Measurements from ENCODE around the gene CD40LG.
A peak's percentile ranks its signal among the peaks of the same experiment; 100 is the strongest.

The CD40LG gene

DNA sequence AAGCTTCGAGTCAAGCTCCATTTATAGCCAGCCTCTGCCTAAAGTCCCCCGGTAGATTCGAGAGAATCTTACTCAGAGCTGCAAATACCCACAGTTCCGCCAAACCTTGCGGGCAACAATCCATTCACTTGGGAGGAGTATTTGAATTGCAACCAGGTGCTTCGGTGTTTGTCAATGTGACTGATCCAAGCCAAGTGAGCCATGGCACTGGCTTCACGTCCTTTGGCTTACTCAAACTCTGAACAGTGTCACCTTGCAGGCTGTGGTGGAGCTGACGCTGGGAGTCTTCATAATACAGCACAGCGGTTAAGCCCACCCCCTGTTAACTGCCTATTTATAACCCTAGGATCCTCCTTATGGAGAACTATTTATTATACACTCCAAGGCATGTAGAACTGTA lies 11.2 kb downstream of the CD40LG start:
- no peak for TF ChIP-seq JUND (IDR thresholded peaks at IDR 0.05; ENCODE audit: low read depth)
- no peak for DNase-seq (ENCODE audit: low read depth in 1 of 2, low spot score in 1 of 2)
- in situ Hi-C loops (cut with HindIII; ENCODE audit: low pct_unique_long_range_greater_than_20kb, low sequenced_read_pairs) = no loop called here

DNA sequence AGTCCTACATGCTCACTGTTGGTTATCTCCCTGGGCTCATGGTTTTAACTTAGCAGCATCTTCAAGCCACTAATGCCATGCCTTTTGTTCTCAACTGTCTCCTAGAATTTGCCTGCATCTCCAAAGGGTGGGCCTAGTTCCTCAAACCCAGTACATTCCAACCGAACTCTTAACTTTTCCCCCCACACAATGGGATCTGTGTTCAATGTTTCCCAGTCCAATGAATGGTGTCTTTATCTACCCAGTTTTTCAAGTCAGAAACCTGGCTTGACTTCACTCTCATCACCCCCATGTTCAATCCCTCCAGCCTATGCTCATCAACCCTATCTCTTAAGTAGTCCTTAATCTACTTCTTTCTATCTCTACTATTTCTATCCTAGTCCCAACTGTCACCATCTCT lies 12.9 kb downstream of the CD40LG start:
- TF ChIP-seq JUND (IDR thresholded peaks at IDR 0.05; ENCODE audit: low read depth) = no peak
- in situ Hi-C loops (cut with HindIII; ENCODE audit: low pct_unique_long_range_greater_than_20kb, low sequenced_read_pairs) = no loop called here
- DNase-seq (ENCODE audit: low read depth in 1 of 2, low spot score in 1 of 2) = no peak

GRCh38 chrX:136662104-136662503 lies 14.1 kb downstream of the CD40LG start:
- in situ Hi-C loops (cut with HindIII; ENCODE audit: low pct_unique_long_range_greater_than_20kb, low sequenced_read_pairs) = no loop called here
- TF ChIP-seq JUND (IDR thresholded peaks at IDR 0.05; ENCODE audit: low read depth) = no peak
- DNase-seq (ENCODE audit: low read depth in 1 of 2, low spot score in 1 of 2) = no peak

- no peak for DNase-seq (ENCODE audit: low read depth in 1 of 2, low spot score in 1 of 2)
- in situ Hi-C loops (cut with HindIII; ENCODE audit: low pct_unique_long_range_greater_than_20kb, low sequenced_read_pairs) = no loop called here
Observed at GRCh38 chrX:136662976-136663375, 15.0 kb downstream of the CD40LG start.

GRCh38 chrX:136665258-136665900 lies 17.4 kb downstream of the CD40LG start:
- in situ Hi-C loops (cut with HindIII; ENCODE audit: low pct_unique_long_range_greater_than_20kb, low sequenced_read_pairs) = no loop called here
- no peak for TF ChIP-seq JUND (IDR thresholded peaks at IDR 0.05; ENCODE audit: low read depth)
- DNase-seq (ENCODE audit: low read depth in 1 of 2, low spot score in 1 of 2) = no peak

More at GRCh38 chrX:136662976-136663375, 15.0 kb downstream of the CD40LG start:
- TF ChIP-seq JUND (IDR thresholded peaks at IDR 0.05; ENCODE audit: low read depth) = no peak

- in situ Hi-C loops (cut with HindIII; ENCODE audit: low pct_unique_long_range_greater_than_20kb, low sequenced_read_pairs) = no loop called here
- no peak for TF ChIP-seq JUND (IDR thresholded peaks at IDR 0.05; ENCODE audit: low read depth)
- no peak for DNase-seq (ENCODE audit: low read depth in 1 of 2, low spot score in 1 of 2)
Observed at GRCh38 chrX:136666088-136666487, 18.1 kb downstream of the CD40LG start.

DNA sequence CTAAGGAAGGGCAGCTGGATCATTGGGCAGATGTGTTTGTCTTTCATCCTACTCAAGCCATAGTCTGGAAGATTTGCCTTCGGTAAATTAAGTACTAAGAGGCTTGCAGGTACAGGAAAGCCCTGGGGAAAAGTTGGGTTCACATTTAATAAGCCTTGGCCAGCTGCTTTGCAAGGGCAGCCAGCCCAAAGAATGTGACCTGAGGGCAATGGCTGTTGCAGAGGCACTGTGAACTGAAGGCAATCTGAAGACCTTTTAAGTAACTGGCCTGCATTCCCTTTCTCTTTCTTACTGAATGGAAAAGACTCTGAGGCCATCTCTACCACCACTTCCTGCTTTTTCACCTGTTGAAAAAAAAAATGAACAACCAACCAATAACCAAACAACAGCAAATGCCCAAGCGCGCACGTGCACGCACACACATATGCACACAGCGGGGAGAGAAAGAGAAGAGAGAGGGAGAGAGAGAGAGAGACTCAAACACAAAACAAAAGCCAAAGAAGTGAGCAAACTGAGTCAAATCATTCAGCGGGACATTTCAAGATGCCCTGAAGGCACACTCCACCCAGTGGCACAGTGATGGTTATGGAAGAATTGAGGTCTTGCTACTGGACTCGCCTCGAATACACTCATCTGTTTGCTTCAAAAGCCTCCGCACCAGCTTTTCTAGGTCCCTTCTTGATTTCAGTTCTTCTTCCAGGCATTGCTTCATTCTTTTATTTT lies 19.6 kb downstream of the CD40LG start:
- in situ Hi-C loops (cut with HindIII; ENCODE audit: low pct_unique_long_range_greater_than_20kb, low sequenced_read_pairs) = no loop called here
- no peak for TF ChIP-seq JUND (IDR thresholded peaks at IDR 0.05; ENCODE audit: low read depth)
- peak; percentile 0 to 43 for DNase-seq (ENCODE audit: low read depth in 1 of 2, low spot score in 1 of 2)

- in situ Hi-C loops (cut with HindIII; ENCODE audit: low pct_unique_long_range_greater_than_20kb, low sequenced_read_pairs) = no loop called here
- TF ChIP-seq JUND (IDR thresholded peaks at IDR 0.05; ENCODE audit: low read depth) = no peak
- no peak for DNase-seq (ENCODE audit: low read depth in 1 of 2, low spot score in 1 of 2)
Observed at GRCh38 chrX:136671006-136671610, 23.1 kb downstream of the CD40LG start.

DNA sequence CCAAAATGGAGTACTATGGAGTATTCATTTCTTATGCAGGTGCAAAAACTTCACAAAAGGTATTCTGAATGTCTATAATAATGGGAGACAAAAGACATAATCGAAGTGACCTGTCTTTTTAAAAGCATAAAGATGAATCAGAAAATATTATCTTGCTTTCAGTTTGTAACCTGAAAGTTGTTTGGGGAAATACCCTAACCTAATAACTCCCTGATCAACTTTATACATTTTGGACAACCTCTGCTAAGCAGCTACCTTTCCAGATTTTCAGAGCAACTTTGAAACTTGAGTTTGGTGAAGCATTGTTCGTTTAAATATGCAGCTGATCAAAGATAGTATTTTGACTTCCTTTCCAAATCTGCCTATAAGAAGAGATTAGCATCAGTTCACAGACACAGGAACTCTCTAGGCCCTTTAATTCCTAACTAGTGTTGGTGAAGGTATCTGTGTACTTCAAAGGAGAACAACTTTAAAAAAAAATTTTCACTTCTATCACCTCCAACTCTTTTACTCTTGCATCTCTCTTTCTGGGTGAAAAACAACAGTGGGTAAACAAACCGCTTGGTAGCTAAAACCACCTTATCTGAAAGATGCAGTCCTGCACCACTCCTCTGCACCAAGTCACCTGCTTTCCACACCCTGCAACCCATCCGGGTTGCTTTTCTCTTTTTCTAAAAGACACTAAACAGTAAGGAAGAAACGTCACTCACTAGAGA lies 26.5 kb downstream of the CD40LG start:
- no peak for TF ChIP-seq JUND (IDR thresholded peaks at IDR 0.05; ENCODE audit: low read depth)
- in situ Hi-C loops (cut with HindIII; ENCODE audit: low pct_unique_long_range_greater_than_20kb, low sequenced_read_pairs) = no loop called here
- no peak for DNase-seq (ENCODE audit: low read depth in 1 of 2, low spot score in 1 of 2)

GRCh38 chrX:136679531-136679930 lies 31.6 kb downstream of the CD40LG start:
- TF ChIP-seq JUND (IDR thresholded peaks at IDR 0.05; ENCODE audit: low read depth) = no peak
- DNase-seq (ENCODE audit: low read depth in 1 of 2, low spot score in 1 of 2) = no peak
- in situ Hi-C loops (cut with HindIII; ENCODE audit: low pct_unique_long_range_greater_than_20kb, low sequenced_read_pairs) = no loop called here

GRCh38 chrX:136684120-136684519 lies 36.2 kb downstream of the CD40LG start:
- in situ Hi-C loops (cut with HindIII; ENCODE audit: low pct_unique_long_range_greater_than_20kb, low sequenced_read_pairs) = no loop called here
- no peak for TF ChIP-seq JUND (IDR thresholded peaks at IDR 0.05; ENCODE audit: low read depth)
- no peak for DNase-seq (ENCODE audit: low read depth in 1 of 2, low spot score in 1 of 2)

DNA sequence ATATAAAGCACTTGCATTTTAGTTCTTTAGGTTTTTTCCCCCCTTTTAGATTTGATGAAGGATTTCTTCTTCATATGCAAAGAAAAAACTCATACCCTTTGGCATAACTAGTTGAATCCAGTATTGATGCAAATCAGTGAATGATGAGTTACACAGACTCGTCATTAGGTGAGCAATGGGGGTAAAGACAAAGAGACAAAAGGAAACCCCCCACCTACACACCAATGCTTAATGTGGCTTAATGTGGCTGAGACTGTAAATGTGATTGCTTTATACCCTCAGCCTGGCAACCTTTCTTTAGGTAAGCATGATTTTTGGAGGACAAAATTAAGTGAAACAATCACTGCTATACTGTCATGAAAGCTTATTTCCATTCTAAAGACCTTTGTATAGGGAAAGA lies 39.5 kb downstream of the CD40LG start:
- DNase-seq (ENCODE audit: low read depth in 1 of 2, low spot score in 1 of 2) = no peak
- in situ Hi-C loops (cut with HindIII; ENCODE audit: low pct_unique_long_range_greater_than_20kb, low sequenced_read_pairs) = no loop called here
- no peak for TF ChIP-seq JUND (IDR thresholded peaks at IDR 0.05; ENCODE audit: low read depth)

GRCh38 chrX:136689436-136689835 lies 41.5 kb downstream of the CD40LG start:
- no peak for TF ChIP-seq JUND (IDR thresholded peaks at IDR 0.05; ENCODE audit: low read depth)
- in situ Hi-C loops (cut with HindIII; ENCODE audit: low pct_unique_long_range_greater_than_20kb, low sequenced_read_pairs) = no loop called here
- DNase-seq (ENCODE audit: low read depth in 1 of 2, low spot score in 1 of 2) = no peak
